Fibroblast of skin of scalp (primary cell): Measurements from ENCODE around the gene ITPR2.
"Not testable (repeated sequence)": the region's sequence is repeated elsewhere in the genome, so short reads cannot be mapped to it uniquely, and the experiment has no call there.

Experiments used
- DNase-seq: peaks from one replicate; pipeline ENCODE4 v3.0.0-alpha.2; 2013

The ITPR2 gene

GRCh38 chr12:26659930-26660329 is 173.1 kb downstream of the ITPR2 start:
- DNase-seq = no peak

- DNase-seq = no peak
Measured at GRCh38 chr12:26658991-26659390, 174.0 kb downstream of the ITPR2 start.

- no peak for DNase-seq
Measured at GRCh38 chr12:26654623-26655022, 178.4 kb downstream of the ITPR2 start.

- DNase-seq = peak; percentile 80
Measured at GRCh38 chr12:26651566-26652188, 181.3 kb downstream of the ITPR2 start.

GRCh38 chr12:26651036-26651435 is 182.0 kb downstream of the ITPR2 start:
- no peak for DNase-seq

GRCh38 chr12:26648999-26649398 is 184.0 kb downstream of the ITPR2 start:
- no peak for DNase-seq

- peak; percentile 96 for DNase-seq
Measured at GRCh38 chr12:26648584-26648983, 184.4 kb downstream of the ITPR2 start.

- no peak for DNase-seq
Measured at GRCh38 chr12:26648066-26648465, 184.9 kb downstream of the ITPR2 start.

- DNase-seq = peak; percentile 43
Measured at GRCh38 chr12:26647088-26647487, 185.9 kb downstream of the ITPR2 start.

- DNase-seq = peak; percentile 75
Measured at GRCh38 chr12:26646571-26646970, 186.4 kb downstream of the ITPR2 start.

- DNase-seq = not testable (repeated sequence)
Measured at GRCh38 chr12:26644376-26644775, 188.6 kb downstream of the ITPR2 start.

- no peak for DNase-seq
Measured at GRCh38 chr12:26643532-26644315, 189.3 kb downstream of the ITPR2 start.

- DNase-seq = peak; percentile 25
Measured at GRCh38 chr12:26642361-26642760, 190.6 kb downstream of the ITPR2 start.

- peak; percentile 39 for DNase-seq
Measured at GRCh38 chr12:26636710-26637328, 196.2 kb downstream of the ITPR2 start.

- peak; percentile 93 for DNase-seq
Measured at GRCh38 chr12:26633591-26634210, 199.3 kb downstream of the ITPR2 start.

GRCh38 chr12:26632756-26633155 is 200.2 kb downstream of the ITPR2 start:
- DNase-seq = peak; percentile 53

- DNase-seq = peak; percentile 58
Measured at GRCh38 chr12:26631846-26632245, 201.1 kb downstream of the ITPR2 start.

- DNase-seq = peak; percentile 74
Measured at GRCh38 chr12:26630546-26631027, 202.4 kb downstream of the ITPR2 start.

GRCh38 chr12:26629864-26630263 is 203.1 kb downstream of the ITPR2 start:
- peak; percentile 49 for DNase-seq

- no peak for DNase-seq
Measured at GRCh38 chr12:26628234-26628633, 204.8 kb downstream of the ITPR2 start.

GRCh38 chr12:26627335-26627734 is 205.7 kb downstream of the ITPR2 start:
- DNase-seq = no peak

GRCh38 chr12:26623136-26623535 is 209.9 kb downstream of the ITPR2 start:
- no peak for DNase-seq

GRCh38 chr12:26622601-26623000 is 210.4 kb downstream of the ITPR2 start:
- DNase-seq = no peak
